ENCODE measurements around the gene AP3D1.
A peak's percentile ranks its signal among the peaks of the same experiment; 100 is the strongest.

GRCh38 chr19:2096480-2097202 is 54.7 kb downstream of the AP3D1 start, which contains the start of gene IZUMO4:
- TF ChIP-seq ARID4B (CRISPR knock-in tag; IDR thresholded peaks at IDR 0.05) (peak; percentile 86), CHAMP1 (IDR thresholded peaks at IDR 0.05) (no peak), CTCF (IDR thresholded peaks at IDR 0.05 in 2 of 3, conservative IDR thresholded peaks at IDR 0.05 in 1 of 3; ENCODE audit: insufficient read depth in 2 of 3, low read depth in 1 of 3, low read length in 3 of 3) (peak; percentile 42 to 70 (median 66); a peak in 5 of 6 replicates), SAP30 (IDR thresholded peaks at IDR 0.05; ENCODE audit: borderline replicate concordance, insufficient read depth, low read depth, low read length, poor library complexity, severe bottlenecking) (peak; percentile 47), SP1 (CRISPR knock-in tag; IDR thresholded peaks at IDR 0.05) (peak; percentile 16)
